Fibroblast of lung (primary cell): ENCODE results near the gene LELP1. TPM values are rescaled to one million over a fixed set of nuclear protein-coding genes. Genes with fewer than 3 reads are reported as not detected.
"Not testable (repeated sequence)": the region's sequence is repeated elsewhere in the genome, so short reads cannot be mapped to it uniquely, and the experiment has no call there.

ENCODE experiments used
- DNase-seq, 2 donors: peaks; one replicate each; pipeline versions ENCODE4 v3.0.0 to v3.0.0-alpha.2; 2010; ENCODE audit warnings: low read depth in 2 of 2
- H2AFZ ChIP-seq: 2 replicates; pipeline ENCODE4 v1.5.1; 2012; ENCODE audit warnings: low read length, control low read depth, inconsistent platforms
- H3K27ac ChIP-seq: 2 replicates; pipeline ENCODE4 v1.5.1; 2011; ENCODE audit warnings: low read length, control low read depth; ENCODE audit not compliant: insufficient read depth
- H3K27me3 ChIP-seq: 2 replicates; pipeline ENCODE4 v1.5.1; 2011; ENCODE audit warnings: mild to moderate bottlenecking, low read length; ENCODE audit not compliant: control insufficient read depth, insufficient read depth
- H3K36me3 ChIP-seq: 2 replicates; pipeline ENCODE4 v1.5.1; 2011; ENCODE audit warnings: low read length; ENCODE audit not compliant: control insufficient read depth, insufficient read depth
- H3K4me1 ChIP-seq: 2 replicates; pipeline ENCODE4 v1.5.1; 2011; ENCODE audit warnings: low read length; ENCODE audit not compliant: control insufficient read depth, insufficient read depth; ENCODE audit errors: extremely low read depth
- H3K4me2 ChIP-seq: 2 replicates; pipeline ENCODE4 v1.5.1; 2011; ENCODE audit warnings: low read length, control low read depth; ENCODE audit not compliant: insufficient read depth; ENCODE audit errors: extremely low read depth
- H3K4me3 ChIP-seq, 4 experiments: fragments of 200-600 bp in 1 of 4; sonication (generic) in 1 of 4; replicated peaks in 1 of 4; 2 replicates each; pipeline ENCODE4 v1.5.1; 2011 to 2016; ENCODE audit warnings: low read length in 4 of 4, low read depth in 3 of 4, mild to moderate bottlenecking in 3 of 4, control low read depth in 2 of 4, inconsistent platforms in 1 of 4, mixed read lengths in 1 of 4; ENCODE audit not compliant: insufficient read depth in 1 of 4; ENCODE audit errors: control extremely low read depth in 1 of 4
- H3K79me2 ChIP-seq: 2 replicates; pipeline ENCODE4 v1.5.1; 2012; ENCODE audit warnings: mild to moderate bottlenecking, low read length, inconsistent platforms; ENCODE audit not compliant: control insufficient read depth, insufficient read depth
- H3K9ac ChIP-seq: 2 replicates; pipeline ENCODE4 v1.5.1; 2011; ENCODE audit warnings: mild to moderate bottlenecking, low read length, control low read depth; ENCODE audit not compliant: insufficient read depth
- H3K9me3 ChIP-seq: 2 replicates; pipeline ENCODE4 v1.5.1; 2012; ENCODE audit warnings: low read depth, low read length; ENCODE audit not compliant: control insufficient read depth, insufficient read depth
- H4K20me1 ChIP-seq: 2 replicates; pipeline ENCODE4 v1.5.1; 2011; ENCODE audit warnings: low read length; ENCODE audit not compliant: control insufficient read depth, insufficient read depth; ENCODE audit errors: extremely low read depth
- CTCF ChIP-seq, 2 donors: IDR thresholded peaks in 1 of 2; conservative IDR thresholded peaks in 1 of 2; 1 replicate in 1 of 2; 2 replicates in 1 of 2; pipeline ENCODE4 v1.5.1; 2011 to 2012; ENCODE audit warnings: low read length in 2 of 2, control low read depth in 1 of 2, inconsistent platforms in 1 of 2, low read depth in 1 of 2, mild to moderate bottlenecking in 1 of 2
- EZH2 ChIP-seq: IDR thresholded peaks from 2 replicates; pipeline ENCODE4 v1.5.1; 2012; ENCODE audit warnings: low read length, control low read depth, mild to moderate bottlenecking; ENCODE audit errors: missing control alignments
- polyA plus RNA-seq, 2 donors: library from polyadenylated mRNA; depleted of rRNA in 1 of 2; stranded (reverse) in 1 of 2; unstranded in 1 of 2; fragments of >200 nt; gene quantifications; 2 replicates each; pipeline ENCODE4 v1.2.1, GENCODE V29; 2011 to 2012; ENCODE audit warnings: missing spikeins in 1 of 2
- total RNA-seq: library from RNA; depleted of rRNA; stranded (reverse); fragments of >200 nt; gene quantifications from 2 replicates; pipeline ENCODE4 v1.2.1, GENCODE V29; 2014

Gene LELP1
- total and polyA plus RNA-seq, 2 donors (not counting 1 experiment from before 2014, with no cell fraction given) = not detected

GRCh38 chr1:153229076-153229829, 26.0 kb downstream of the LELP1 start:
- H3K27me3 ChIP-seq, H3K9ac ChIP-seq, DNase-seq, H3K4me1 ChIP-seq, H3K79me2 ChIP-seq, H3K9me3 ChIP-seq, H2AFZ ChIP-seq, H3K4me2 ChIP-seq, H3K27ac ChIP-seq, H3K4me3 ChIP-seq, H3K36me3 ChIP-seq, H4K20me1 ChIP-seq: not testable (repeated sequence)
- peak; percentile 23 to 39 for TF ChIP-seq CTCF (conservative IDR thresholded peaks at IDR 0.05 in 1 of 2, IDR thresholded peaks at IDR 0.05 in 1 of 2; ENCODE audit: low read depth in 1 of 2, low read length in 2 of 2)

- no peak overlapping the region for H3K9ac ChIP-seq
- H3K36me3 ChIP-seq = no peaks in the 10 kb centered on the region
- no peaks in the 10 kb centered on the region for H3K79me2 ChIP-seq
- H3K27me3 ChIP-seq = no peaks in the 10 kb centered on the region
- TF ChIP-seq CTCF (conservative IDR thresholded peaks at IDR 0.05 in 1 of 2, IDR thresholded peaks at IDR 0.05 in 1 of 2; ENCODE audit: low read depth in 1 of 2, low read length in 2 of 2) (no peak), EZH2 (no peak)
- H3K4me2 ChIP-seq = no peak overlapping the region
- no peak overlapping the region for H2AFZ ChIP-seq
- H3K9me3 ChIP-seq = no peaks in the 10 kb centered on the region
- no peak overlapping the region for H3K4me3 ChIP-seq
- DNase-seq = no peak
- no peaks in the 10 kb centered on the region for H4K20me1 ChIP-seq
- no peaks in the 10 kb centered on the region for H3K4me1 ChIP-seq
- no peak overlapping the region for H3K27ac ChIP-seq
Observed at GRCh38 chr1:153231363-153231762, 28.1 kb downstream of the LELP1 start.

GRCh38 chr1:153231785-153232184, 28.6 kb downstream of the LELP1 start:
- Histone ChIP-seq H4K20me1 (no peaks in the 10 kb centered on the region), H3K4me3 (no peak overlapping the region), H2AFZ (no peak overlapping the region), H3K36me3 (no peaks in the 10 kb centered on the region), H3K4me2 (no peak overlapping the region), H3K27me3 (no peaks in the 10 kb centered on the region), H3K9me3 (no peaks in the 10 kb centered on the region), H3K9ac (no peak overlapping the region), H3K4me1 (no peaks in the 10 kb centered on the region), H3K79me2 (no peaks in the 10 kb centered on the region), H3K27ac (no peak overlapping the region)
- DNase-seq = no peak
- TF ChIP-seq CTCF (conservative IDR thresholded peaks at IDR 0.05 in 1 of 2, IDR thresholded peaks at IDR 0.05 in 1 of 2; ENCODE audit: low read depth in 1 of 2, low read length in 2 of 2) = no peak
- no peak for TF ChIP-seq EZH2
